Stimulated activated CD4-positive, alpha-beta T cell treated with anti-CD3 and anti-CD28 coated beads, Interleukin-15, amount 100 ng/mL, for 1 hour (primary cell): Measurements from ENCODE around the gene COL26A1.
"Not testable (repeated sequence)": the region's sequence is repeated elsewhere in the genome, so short reads cannot be mapped to it uniquely, and the experiment has no call there.

Experiments used
- DNase-seq, 2 donors: peaks; one replicate each; pipeline ENCODE4 v3.0.0-alpha.2; 2020; ENCODE audit warnings: low read depth in 1 of 2, low spot score in 1 of 2

Gene COL26A1

DNA sequence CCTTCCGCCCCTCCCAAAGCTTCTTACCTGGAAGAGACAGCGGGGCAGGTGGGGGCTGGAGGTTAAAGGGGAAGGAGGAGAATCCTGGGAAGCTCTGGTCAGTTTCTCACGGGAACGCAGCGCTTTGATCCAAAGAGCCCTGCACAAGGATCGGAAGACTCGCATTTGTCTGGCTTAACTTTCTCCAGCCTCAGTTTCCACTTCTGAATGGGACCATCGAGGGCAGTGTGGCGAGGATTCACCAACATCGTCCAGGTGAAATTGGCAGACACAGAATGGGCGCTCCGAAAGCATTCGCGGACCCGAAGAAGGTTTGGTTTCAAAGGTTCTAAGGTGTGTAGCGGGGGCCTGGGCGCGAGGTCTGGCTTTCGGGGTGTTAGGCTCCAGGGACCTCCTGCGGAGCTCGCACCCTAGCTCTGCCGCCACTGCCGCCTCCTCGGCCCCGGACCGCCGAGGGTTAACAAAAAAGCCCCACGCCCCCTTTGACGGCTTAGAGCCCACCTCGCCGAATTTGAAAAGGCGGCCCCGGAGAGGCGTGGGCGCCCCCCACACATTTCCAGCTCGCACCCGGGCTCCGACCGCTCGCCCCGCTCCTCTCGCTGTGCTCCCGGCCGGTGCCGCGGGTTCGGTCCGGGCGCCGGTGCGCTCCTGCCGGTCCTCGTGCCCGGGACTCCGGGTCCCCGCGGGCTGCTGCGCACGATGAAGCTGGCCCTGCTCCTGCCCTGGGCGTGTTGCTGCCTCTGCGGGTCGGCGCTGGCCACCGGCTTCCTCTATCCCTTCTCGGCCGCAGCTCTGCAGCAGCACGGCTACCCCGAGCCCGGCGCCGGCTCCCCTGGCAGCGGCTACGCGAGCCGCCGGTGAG is at the start of gene COL26A1:
COL26A1 (plus strand) TSS at position 542 of the 862 bp plus-strand sequence; CDS start at position 700, 158 bp downstream.
- DNase-seq: no peak

DNA sequence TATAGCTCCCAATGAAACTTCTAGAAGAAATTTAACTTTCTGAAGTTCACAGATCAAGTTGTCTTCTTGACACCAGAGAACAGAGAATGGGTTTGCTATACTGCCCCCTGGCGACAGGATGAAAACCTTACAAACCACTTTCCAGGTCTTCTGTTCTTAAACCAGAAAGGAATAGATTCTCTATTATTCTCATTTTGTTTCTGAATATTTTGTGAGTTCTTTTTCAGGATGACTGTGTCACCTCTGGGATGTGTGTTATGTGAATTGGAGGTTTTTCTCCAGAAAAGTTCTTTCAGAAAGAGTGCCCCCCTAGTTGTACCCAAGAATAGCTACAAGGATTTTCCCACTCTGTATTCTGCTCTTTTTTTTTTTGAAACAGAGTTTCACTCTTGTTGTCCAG is 47.3 kb upstream of the COL26A1 start:
- no peak for DNase-seq

DNA sequence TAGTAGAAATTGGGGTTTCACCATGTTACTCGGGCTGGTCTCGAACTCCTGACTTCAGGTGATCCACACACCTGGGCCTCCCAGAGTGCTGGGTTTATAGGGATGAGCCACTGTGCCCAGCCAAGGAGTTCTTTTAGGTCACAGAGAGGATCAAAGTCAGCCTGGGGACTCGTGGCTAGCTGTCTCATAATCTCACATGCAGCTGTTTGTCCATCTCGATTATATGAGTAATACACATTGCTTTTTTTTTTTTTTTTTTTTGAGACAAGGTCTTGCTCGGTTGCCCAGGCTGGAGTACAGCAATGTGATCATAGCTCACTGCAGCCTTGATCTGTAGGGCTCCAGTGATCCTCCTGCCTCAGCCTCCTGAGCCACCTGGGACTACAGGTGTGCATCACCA is 43.3 kb upstream of the COL26A1 start:
- no peak for DNase-seq

DNA sequence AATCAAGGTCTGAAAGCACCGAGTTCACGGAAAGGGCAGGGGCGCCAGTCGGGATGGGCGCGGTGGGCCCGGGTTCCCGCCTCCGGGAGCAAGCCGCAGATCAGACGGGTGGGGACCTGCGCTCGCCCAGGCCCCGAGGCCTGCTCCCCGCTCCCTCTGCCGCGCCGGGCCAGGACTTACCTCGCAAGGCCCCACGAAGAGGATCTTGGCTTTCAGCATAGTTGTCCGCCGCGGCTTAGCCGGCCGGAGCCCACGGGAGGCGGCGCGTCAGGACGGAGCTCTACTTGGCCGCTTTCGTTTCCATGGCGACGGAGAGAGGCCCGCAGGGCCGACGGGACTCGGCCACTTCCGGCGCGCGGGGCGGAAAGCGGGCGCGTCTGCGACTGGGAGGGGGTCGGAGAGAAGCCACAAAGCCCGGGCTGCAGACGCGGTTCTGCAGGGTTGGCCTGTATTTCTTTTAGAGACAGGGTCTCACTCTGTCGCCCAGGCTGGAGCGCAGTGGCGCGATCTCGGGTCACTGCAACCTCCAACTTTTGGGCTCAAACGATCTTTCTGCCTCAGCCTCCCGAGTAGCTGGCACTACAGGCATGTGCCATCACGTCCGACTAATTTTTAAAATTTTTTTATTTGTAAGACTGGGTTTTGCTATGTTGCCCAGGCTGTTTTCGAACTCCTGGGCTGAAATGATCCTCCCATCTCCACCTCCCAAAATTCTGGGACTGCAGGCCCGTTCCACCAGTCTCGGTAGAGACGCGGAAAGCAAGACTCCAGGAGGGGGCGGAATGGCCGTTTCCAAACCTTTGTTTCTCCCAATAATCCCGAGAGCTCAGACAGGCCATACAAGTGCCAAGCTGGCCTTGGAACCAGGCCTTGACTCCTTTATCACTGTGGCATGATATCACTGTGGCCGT is 40.9 kb upstream of the COL26A1 start, which contains the start of gene IFT22:
IFT22 (minus strand) TSS at position 322 of the 911 bp plus-strand sequence; CDS start at position 219, 103 bp downstream.
- DNase-seq: peak; percentile 66 to 70

DNA sequence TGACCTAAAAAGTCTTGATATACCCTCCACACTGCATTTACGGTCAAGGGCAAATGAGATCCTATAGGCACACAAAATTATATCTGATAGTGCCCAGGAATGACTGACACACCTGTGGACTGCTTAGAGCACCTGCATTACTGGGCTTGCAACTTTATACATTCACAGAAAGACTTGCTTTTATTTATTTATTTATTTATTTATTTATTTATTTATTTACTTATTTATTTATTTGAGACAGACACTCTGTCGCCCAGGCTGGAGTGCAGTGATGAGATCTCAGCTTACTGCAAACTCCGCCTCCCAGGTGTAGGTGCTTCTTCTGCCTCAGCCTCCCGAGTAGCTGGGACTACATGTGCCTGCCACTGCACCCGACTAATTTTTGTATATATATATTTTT is 34.5 kb upstream of the COL26A1 start:
- DNase-seq: no peak

- DNase-seq: no peak
Observed at GRCh38 chr7:101330011-101330484, 32.6 kb upstream of the COL26A1 start.

GRCh38 chr7:101332026-101332425 is 30.6 kb upstream of the COL26A1 start:
- DNase-seq: no peak

DNA sequence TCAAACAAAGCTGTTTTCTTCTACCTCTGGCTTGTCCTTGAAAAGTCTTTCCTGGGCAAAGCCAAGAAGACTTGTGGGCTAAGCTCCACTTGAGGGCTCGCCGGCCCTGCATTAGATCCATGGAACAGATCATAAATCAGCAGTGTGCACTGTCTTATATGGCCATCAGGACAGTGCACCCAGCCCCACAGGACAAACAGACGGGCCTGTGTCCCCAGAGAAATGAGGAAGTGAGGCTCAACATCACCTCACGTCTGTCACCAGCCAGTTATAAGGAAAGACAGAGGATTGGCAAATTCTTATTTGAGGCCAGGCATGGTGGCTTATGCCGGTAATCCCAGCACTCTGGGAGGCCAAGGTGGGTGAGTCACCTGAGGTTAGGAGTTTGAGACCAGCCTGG is 28.8 kb upstream of the COL26A1 start:
- no peak for DNase-seq

GRCh38 chr7:101340379-101340778 is 22.3 kb upstream of the COL26A1 start:
- DNase-seq: no peak

DNA sequence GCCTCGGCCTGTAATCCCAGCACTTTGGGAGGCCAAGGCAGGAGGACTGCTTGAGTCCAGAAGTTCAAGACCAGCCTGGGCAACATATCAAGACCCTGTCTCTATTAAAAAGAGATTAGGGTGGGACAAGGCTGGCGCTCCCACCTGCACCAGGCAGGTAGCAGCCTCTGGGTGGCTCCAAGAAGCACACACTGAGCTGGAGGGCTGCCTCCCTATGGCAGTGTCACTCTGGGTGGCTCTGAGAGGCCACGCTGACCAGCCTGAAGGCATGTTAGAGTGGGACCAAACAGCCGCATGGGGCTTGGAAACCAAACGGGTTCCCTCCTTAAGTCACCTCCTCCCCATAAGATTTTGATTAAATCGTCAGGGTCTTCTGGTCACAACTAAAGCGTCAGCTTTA is 19.8 kb upstream of the COL26A1 start:
- DNase-seq: no peak

- no peak for DNase-seq
Observed at GRCh38 chr7:101347477-101347876, 15.2 kb upstream of the COL26A1 start.

DNA sequence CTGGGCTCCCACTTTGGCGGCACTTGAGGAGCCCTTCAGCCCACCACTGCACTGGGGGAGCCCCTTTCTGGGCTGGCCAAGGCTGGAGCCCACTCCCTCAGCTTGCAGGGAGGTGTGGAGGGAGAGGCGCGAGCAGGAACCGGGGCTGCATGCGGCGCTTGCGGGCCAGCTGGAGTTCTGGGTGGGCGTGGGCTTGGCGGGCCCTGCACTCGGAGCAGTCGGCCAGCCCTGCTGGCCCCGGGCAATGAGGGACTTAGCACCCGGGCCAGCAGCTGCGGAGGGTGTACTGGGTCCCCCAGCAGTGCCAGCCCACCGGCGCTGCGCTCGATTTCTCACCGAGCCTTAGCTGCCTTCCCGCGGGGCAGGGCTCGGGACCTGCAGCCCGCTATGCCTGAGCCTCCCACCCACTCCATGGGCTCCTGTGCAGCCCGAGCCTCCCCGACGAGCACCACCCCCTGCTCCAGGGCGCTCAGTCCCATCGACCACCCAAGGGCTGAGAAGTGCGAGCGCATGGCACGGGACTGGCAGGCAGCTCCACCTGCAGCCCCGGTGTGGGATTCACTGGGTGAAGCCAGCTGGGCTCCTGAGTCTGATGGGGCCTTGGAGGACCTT is 14.1 kb upstream of the COL26A1 start:
- not testable (repeated sequence) for DNase-seq

DNA sequence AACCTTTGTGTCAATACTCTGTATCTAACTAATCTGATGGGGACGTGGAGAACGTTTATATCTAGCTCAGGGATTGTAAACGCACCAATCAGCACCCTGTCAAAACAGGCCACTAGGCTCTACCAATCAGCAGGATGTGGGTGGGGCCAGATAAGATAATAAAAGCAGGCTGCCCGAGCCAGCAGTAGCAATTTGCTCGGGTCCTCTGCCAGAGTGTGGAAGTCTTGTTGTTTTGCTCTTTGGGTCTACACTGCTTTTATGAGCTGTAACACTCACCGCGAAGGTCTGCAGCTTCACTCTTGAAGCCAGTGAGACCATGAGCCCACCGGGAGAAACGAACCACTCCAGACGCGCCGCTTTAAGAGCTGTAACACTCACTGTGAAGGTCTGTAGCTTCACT is 13.4 kb upstream of the COL26A1 start:
- not testable (repeated sequence) for DNase-seq

GRCh38 chr7:101352920-101353308 is 9.8 kb upstream of the COL26A1 start:
- DNase-seq: no peak

- DNase-seq: no peak
Observed at GRCh38 chr7:101357433-101357832, 5.2 kb upstream of the COL26A1 start.

- no peak for DNase-seq
Observed at GRCh38 chr7:101363196-101363733, 590 bp downstream of the COL26A1 start.

GRCh38 chr7:101363734-101364374 is 1.2 kb downstream of the COL26A1 start:
- DNase-seq: peak; percentile 44 to 64

DNA sequence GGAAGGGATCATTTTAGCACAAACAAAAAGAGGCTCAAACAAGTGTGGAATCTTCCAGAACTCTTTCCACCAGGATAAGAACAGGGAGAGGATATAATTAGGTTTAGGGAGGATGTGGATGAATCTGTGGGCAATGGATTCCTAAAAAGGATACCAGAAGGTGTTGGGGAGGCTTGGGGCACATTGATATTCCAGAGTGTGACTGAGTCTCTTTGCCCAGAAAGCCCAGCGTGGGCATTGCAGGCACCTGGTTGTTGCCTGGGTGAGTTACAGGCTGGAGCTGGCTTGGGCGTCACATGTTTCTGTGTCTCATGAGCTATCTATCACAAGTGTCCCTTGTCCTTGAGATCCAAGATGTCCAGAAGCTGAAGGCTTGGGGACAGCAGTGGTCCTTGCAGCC is 3.3 kb downstream of the COL26A1 start:
- no peak for DNase-seq

DNA sequence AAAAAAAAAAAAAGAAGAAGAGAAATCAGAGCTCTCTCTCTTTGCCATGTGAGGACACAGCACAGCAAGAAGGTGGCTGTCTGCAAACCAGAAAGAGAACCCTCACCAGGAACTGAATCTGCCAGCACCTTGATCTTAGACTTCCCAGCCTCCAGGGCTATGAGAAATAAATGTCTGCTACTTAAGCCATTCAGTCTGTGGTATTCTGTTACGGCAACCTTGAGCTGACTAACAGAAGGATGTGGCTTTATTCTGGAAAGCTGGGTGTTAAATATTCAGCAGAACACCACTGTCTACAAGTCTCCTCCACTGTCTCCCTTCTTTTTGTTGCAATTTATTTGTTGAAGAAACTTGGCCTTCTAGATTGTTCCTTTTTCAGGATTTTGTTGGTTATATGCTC is 5.0 kb downstream of the COL26A1 start:
- no peak for DNase-seq

- DNase-seq: no peak
Observed at GRCh38 chr7:101368422-101369165, 5.9 kb downstream of the COL26A1 start.
